Measurements from ENCODE around the gene SLC25A20. TPM values are rescaled to one million over a fixed set of nuclear protein-coding genes. Genes with fewer than 3 reads are reported as not detected.

SLC25A20 gene
- total RNA-seq, 1 experiment from 2014 or later, result 12.2 TPM

- Histone ChIP-seq H3K36me3 (ENCODE audit: control insufficient read depth, insufficient read depth, low read length) (peaks cover 9% of the 10 kb centered on the region), H3K9me3 (ENCODE audit: control insufficient read depth, insufficient read depth, low read depth, low read length) (no peaks in the 10 kb centered on the region), H3K4me1 (ENCODE audit: control insufficient read depth, insufficient read depth, low read length) (peaks cover 11% of the 10 kb centered on the region), H3K27ac (ENCODE audit: low read length) (no peak overlapping the region), H3K27me3 (ENCODE audit: control insufficient read depth, insufficient read depth, low read length) (no peaks in the 10 kb centered on the region), H3K4me3 (ENCODE audit: low read depth in 2 of 2, low read length in 2 of 2) (no peak overlapping the region)
- POLR2A ChIA-PET, result interaction anchor here (0.7 kb wide), 1 partner anchor 259 kb away, joined by 6 read pairs; no protein-coding TSS in a partner anchor
- DNase-seq (ENCODE audit: low read depth, low spot score) (no peak), ATAC-seq (no peak)
- in situ Hi-C loops (cut with HindIII; ENCODE audit: low pct_unique_long_range_greater_than_20kb, low sequenced_read_pairs) (no loop called here), intact Hi-C loops (cut with micrococcal nuclease; ENCODE audit: unreplicated experiment) (no loop called here)
- CTCF ChIA-PET, result interaction anchor here (0.6 kb wide), 1 partner anchor 42 kb away, joined by 3 read pairs; no protein-coding TSS in a partner anchor
- no peak for TF ChIP-seq TCF7L2 (IDR thresholded peaks at IDR 0.05; ENCODE audit: low read depth, low read length)
- BruUV-seq (replicated peaks), result no TSS peak
Measured at GRCh38 chr3:48931944-48932580, 33.4 kb upstream of the SLC25A20 start.

DNA sequence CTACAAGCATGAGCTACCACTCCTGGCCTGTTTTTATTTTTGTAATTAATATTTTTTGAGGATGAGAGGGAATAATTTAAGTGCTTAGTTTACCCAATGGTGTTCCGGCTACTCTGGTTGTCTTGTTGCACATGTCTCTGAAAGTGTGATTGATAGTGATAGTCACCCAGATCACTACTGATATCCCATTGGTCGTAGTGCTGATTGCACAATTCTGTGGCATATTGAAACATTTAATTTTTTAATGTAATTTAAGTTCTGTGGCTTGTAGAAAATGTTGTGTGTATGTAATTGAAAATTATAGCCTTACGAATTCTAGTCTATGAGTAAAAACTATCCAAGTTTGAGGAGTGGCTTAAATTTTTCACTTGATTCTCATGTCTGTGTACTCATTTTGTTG, 31.9 kb upstream of the SLC25A20 start:
- Histone ChIP-seq H3K9me3 (ENCODE audit: control insufficient read depth, insufficient read depth, low read depth, low read length) (no peaks in the 10 kb centered on the region), H3K27ac (ENCODE audit: low read length) (no peak overlapping the region), H3K4me1 (ENCODE audit: control insufficient read depth, insufficient read depth, low read length) (peaks cover 17% of the 10 kb centered on the region), H3K4me3 (ENCODE audit: low read depth in 2 of 2, low read length in 2 of 2) (no peak overlapping the region), H3K27me3 (ENCODE audit: control insufficient read depth, insufficient read depth, low read length) (no peaks in the 10 kb centered on the region), H3K36me3 (ENCODE audit: control insufficient read depth, insufficient read depth, low read length) (peaks cover 9% of the 10 kb centered on the region)
- no peak for DNase-seq (ENCODE audit: low read depth, low spot score)
- intact Hi-C loops (cut with micrococcal nuclease; ENCODE audit: unreplicated experiment) (no loop called here), in situ Hi-C loops (cut with HindIII; ENCODE audit: low pct_unique_long_range_greater_than_20kb, low sequenced_read_pairs) (no loop called here)
- POLR2A ChIA-PET, result interaction anchor here (0.6 kb wide), 2 partner anchors 11 to 522 kb away, joined by 3 to 9 read pairs; no protein-coding TSS in a partner anchor
- TF ChIP-seq CTCF (IDR thresholded peaks at IDR 0.05), result no peak
- TF ChIP-seq POLR2AphosphoS5 (IDR thresholded peaks at IDR 0.05; ENCODE audit: low read depth, low read length), result no peak
- no TSS peak for BruUV-seq (replicated peaks)
- CTCF ChIA-PET, result no interaction called here
- ATAC-seq, result no peak

DNA sequence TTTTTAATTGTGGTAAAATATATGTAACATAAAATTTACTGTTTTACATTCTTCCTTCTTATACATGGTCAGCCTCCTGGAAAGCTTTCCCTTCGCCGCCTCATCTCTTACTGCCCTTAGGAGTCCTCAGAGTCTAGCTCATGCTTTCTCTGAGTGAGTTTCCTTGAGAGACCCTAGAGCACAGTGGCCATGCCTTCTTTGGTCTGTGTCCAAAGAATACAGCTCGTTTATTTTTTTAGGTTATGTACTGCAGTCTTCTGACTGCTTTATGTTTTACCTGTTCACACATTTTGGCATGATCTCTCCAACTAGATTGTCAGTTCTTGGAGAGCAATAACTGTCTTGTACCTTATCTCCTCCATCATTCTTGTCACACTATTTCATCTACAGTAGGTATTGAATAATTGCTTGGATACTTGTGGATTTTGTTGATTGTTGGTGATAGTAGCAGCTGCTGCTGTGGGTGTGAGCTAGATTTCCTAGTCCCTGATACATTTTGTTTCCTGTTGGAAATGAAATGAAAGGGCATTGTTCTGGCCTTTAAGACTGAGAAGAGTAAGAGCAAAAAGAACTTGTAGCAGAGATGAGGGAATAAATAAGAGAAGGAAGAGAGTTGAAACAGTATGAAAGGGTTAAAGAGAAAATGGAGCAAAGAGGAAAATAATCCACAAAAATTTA, 30.8 kb upstream of the SLC25A20 start:
- Histone ChIP-seq H3K9me3 (ENCODE audit: control insufficient read depth, insufficient read depth, low read depth, low read length) (no peaks in the 10 kb centered on the region), H3K4me1 (ENCODE audit: control insufficient read depth, insufficient read depth, low read length) (peaks cover 17% of the 10 kb centered on the region), H3K27me3 (ENCODE audit: control insufficient read depth, insufficient read depth, low read length) (no peaks in the 10 kb centered on the region), H3K27ac (ENCODE audit: low read length) (no peak overlapping the region), H3K4me3 (ENCODE audit: low read depth in 2 of 2, low read length in 2 of 2) (no peak overlapping the region), H3K36me3 (ENCODE audit: control insufficient read depth, insufficient read depth, low read length) (peaks cover 12% of the 10 kb centered on the region)
- no peak for DNase-seq (ENCODE audit: low read depth, low spot score)
- ChIA-PET POLR2A (interaction anchor here (0.7 to 0.8 kb wide), 3 partner anchors 9 to 13 kb away, joined by 3 to 4 read pairs (median 3); no protein-coding TSS in a partner anchor), CTCF (interaction anchor here (0.7 kb wide), 1 partner anchor 327 kb away, joined by 4 read pairs; no protein-coding TSS in a partner anchor)
- in situ Hi-C loops (cut with HindIII; ENCODE audit: low pct_unique_long_range_greater_than_20kb, low sequenced_read_pairs) (no loop called here), intact Hi-C loops (cut with micrococcal nuclease; ENCODE audit: unreplicated experiment) (no loop called here)
- ATAC-seq, result no peak
- no TSS peak for BruUV-seq (replicated peaks)
- TF ChIP-seq CTCF (IDR thresholded peaks at IDR 0.05) (no peak), SIN3A (IDR thresholded peaks at IDR 0.05; ENCODE audit: borderline replicate concordance, insufficient read depth, low read depth, low read length) (no peak), TCF7L2 (IDR thresholded peaks at IDR 0.05; ENCODE audit: low read depth, low read length) (no peak), POLR2AphosphoS5 (IDR thresholded peaks at IDR 0.05; ENCODE audit: low read depth, low read length) (no peak)
- TF ChIP-seq, protein P1, sequence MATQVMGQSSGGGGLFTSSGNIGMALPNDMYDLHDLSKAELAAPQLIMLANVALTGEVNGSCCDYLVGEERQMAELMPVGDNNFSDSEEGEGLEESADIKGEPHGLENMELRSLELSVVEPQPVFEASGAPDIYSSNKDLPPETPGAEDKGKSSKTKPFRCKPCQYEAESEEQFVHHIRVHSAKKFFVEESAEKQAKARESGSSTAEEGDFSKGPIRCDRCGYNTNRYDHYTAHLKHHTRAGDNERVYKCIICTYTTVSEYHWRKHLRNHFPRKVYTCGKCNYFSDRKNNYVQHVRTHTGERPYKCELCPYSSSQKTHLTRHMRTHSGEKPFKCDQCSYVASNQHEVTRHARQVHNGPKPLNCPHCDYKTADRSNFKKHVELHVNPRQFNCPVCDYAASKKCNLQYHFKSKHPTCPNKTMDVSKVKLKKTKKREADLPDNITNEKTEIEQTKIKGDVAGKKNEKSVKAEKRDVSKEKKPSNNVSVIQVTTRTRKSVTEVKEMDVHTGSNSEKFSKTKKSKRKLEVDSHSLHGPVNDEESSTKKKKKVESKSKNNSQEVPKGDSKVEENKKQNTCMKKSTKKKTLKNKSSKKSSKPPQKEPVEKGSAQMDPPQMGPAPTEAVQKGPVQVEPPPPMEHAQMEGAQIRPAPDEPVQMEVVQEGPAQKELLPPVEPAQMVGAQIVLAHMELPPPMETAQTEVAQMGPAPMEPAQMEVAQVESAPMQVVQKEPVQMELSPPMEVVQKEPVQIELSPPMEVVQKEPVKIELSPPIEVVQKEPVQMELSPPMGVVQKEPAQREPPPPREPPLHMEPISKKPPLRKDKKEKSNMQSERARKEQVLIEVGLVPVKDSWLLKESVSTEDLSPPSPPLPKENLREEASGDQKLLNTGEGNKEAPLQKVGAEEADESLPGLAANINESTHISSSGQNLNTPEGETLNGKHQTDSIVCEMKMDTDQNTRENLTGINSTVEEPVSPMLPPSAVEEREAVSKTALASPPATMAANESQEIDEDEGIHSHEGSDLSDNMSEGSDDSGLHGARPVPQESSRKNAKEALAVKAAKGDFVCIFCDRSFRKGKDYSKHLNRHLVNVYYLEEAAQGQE (IDR thresholded peaks at IDR 0.05; ENCODE audit: insufficient read depth in 1 of 2, low read depth in 2 of 2, low read length in 1 of 2), result no peak

Measured in Panc1 (cell line).